HG03520 (cell line): Measurements from ENCODE around the gene ANKRD40.

ENCODE experiments used
- ATAC-seq: cut with Tn5 transposase; IDR thresholded peaks from one replicate; pipeline ENCODE4 v1.9.1; 2021; ENCODE audit warnings: mild to moderate bottlenecking, moderate library complexity; ENCODE audit not compliant: unreplicated experiment

Gene ANKRD40

GRCh38 chr17:50672071-50672470 is 35.6 kb downstream of the ANKRD40 start:
- no peak for ATAC-seq

- no peak for ATAC-seq
These were observed 38.7 kb downstream of the ANKRD40 start for GRCh38 chr17:50668838-50669581.

- no peak for ATAC-seq
These were observed 39.5 kb downstream of the ANKRD40 start for GRCh38 chr17:50668025-50668837.

- ATAC-seq, result no peak
These were observed 40.3 kb downstream of the ANKRD40 start for GRCh38 chr17:50667259-50668024.

DNA sequence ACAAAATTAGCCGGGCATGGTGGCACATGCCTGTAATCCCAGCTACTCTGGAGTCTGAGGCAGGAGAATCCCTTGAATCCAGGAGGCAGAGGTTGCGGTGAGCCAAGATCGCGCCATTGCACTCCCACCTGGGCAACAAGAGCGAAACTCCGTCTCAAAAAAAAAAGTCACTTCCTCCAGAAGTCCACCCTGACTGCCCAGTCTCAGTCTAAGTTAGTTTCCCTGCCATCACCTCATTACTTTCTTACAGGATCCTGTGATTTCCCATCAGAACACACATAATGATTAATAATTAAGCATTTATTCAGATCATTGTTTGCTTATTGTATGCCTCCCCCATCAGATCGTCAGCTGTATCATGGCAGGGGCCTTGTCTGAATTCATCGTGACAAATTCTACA is 41.4 kb downstream of the ANKRD40 start:
- no peak for ATAC-seq

GRCh38 chr17:50665838-50666237 is 41.9 kb downstream of the ANKRD40 start:
- no peak for ATAC-seq

DNA sequence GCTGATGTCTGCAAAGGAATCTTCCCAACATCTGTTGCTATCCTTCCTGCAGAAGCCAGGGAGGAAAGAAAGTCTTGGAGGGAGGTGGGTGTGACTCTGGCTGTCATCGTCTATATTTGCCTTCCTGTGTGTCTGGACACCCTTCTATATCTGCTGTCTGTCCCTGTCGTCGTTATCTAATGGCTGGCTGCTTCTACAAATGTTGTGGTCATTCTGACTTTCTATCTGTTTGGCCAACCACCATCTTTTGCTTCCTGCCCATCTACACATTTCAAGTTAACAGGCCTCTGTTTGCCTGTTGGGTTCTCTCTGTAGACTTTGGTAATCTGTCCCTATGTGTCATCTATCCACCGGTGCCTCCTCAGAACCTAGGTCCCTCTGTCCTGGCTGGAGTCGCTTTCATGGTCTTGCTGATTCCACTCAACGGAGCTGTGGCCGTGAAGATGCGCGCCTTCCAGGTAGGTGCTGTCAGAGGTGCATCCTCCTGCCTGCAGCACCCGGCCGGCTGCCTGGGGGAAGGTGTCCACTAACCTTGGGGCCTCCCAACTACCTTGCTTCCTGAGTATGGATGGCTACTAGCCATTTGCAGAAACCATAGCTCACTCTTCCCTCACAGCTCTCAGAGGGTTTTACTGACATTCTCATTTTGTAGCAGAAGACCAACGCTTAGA is 42.8 kb downstream of the ANKRD40 start:
- ATAC-seq, result no peak

DNA sequence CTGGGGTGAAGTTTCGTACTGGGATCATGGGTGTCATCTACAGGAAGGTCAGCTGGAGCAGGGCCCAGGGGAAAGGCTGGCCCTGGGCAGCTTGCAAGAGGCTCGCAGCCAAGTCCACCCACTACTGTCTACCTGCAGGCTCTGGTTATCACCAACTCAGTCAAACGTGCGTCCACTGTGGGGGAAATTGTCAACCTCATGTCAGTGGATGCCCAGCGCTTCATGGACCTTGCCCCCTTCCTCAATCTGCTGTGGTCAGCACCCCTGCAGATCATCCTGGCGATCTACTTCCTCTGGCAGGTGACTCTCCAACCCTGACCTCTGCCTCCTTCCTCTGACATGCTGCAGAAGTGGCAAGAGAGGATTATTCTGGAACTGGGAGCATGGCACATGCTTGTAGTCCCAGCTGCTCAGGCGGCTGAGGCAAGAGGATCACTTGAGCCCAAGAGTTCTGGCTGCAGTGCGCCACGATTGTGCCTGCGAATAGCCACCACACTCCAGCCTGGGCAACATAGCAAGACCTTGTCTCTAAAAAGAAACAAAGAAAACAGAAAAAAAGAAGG is 43.8 kb downstream of the ANKRD40 start:
- ATAC-seq, result no peak

DNA sequence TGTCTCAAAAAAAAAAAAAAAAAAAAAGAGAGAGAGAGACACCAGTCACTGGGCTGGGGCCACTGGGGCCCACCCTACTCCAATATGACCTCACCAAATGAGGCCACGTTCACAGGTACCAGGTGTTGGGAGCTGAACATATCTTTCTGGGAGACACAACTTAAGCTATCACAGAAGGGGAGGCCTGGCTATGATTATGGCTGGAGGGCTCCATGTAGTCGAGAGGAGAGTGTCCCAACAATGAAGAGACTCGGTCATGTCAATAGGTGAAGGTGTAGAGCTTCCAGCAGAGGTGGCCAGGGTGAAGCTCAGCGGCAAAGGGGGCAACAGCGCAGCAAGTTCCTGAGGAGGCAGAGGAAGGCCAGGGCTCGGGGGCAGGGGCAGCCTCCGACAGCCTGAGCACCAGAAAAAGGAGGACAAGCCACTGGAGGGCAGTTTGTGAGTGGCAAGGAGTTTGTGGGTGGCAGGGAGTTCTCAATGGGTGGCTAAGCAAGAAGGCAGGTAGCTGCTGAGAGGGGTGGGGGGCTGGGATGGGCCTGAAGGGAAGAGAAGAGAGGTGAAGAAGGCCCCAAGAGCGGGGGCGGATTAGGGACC is 45.0 kb downstream of the ANKRD40 start:
- no peak for ATAC-seq

DNA sequence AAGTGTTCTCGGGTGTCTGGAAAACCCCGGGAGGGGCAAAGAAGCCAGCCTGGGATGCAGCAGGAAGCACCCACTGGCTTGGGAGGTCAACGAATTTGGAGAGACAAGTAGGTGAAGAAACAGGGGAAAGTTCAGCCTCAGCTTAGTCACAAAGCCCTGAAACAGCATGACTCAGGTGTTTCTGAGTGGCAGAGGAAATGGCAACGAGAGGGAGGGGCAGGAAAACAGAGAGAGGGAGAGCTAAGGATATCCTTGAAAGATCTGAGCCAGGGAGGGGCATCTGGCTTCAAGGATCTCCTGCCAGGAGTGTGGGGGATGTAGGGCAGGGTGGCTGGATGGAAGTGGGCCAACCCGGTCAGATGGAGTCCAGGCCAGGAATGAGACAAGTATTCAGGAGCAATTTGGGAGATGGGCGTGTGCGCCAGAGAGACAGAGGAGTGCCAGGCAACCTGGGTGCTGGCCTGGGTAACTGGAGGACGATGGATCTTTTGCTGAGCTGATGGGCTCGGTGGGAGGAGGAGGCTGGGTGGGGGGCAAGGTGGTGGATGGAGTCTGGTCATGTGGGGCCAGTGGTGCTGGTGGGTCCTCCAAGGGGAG is 45.8 kb downstream of the ANKRD40 start:
- no peak for ATAC-seq

DNA sequence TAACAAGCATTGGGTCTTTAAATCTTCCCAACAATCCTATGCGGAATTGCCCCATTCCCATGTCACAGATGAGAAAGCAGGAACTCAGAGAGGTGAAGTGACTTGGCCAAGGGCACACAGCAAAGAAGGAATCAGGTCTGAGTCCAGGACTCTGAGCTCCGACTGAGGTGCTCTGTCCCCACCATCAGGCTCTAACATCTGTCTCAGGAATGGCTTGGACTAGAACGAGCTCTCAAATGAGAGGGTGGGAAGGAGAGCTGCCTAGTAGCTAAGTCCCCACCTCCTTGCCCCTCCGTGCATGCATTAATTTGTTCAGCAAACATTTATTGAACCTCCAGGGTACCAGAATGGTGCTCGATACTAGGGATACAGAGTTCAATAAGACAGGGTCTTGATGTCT is 46.4 kb downstream of the ANKRD40 start:
- no peak for ATAC-seq

DNA sequence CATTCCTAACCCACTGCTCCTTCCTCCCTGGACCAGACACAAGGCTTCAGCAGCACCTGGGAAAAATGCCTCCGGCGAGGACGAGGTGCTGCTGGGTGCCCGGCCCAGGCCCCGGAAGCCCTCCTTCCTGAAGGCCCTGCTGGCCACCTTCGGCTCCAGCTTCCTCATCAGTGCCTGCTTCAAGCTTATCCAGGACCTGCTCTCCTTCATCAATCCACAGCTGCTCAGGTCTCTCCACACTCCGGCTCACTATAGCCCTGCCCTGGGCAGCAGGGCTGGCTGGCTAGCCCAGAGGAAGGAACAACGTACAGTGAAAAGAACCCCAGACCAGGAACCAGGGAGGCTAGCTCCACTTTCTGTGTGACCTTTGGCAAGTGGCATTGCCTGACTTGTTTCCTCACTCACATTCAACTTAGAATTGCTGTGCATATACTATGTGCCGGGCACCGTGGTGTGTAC is 46.8 kb downstream of the ANKRD40 start:
- ATAC-seq, result no peak

DNA sequence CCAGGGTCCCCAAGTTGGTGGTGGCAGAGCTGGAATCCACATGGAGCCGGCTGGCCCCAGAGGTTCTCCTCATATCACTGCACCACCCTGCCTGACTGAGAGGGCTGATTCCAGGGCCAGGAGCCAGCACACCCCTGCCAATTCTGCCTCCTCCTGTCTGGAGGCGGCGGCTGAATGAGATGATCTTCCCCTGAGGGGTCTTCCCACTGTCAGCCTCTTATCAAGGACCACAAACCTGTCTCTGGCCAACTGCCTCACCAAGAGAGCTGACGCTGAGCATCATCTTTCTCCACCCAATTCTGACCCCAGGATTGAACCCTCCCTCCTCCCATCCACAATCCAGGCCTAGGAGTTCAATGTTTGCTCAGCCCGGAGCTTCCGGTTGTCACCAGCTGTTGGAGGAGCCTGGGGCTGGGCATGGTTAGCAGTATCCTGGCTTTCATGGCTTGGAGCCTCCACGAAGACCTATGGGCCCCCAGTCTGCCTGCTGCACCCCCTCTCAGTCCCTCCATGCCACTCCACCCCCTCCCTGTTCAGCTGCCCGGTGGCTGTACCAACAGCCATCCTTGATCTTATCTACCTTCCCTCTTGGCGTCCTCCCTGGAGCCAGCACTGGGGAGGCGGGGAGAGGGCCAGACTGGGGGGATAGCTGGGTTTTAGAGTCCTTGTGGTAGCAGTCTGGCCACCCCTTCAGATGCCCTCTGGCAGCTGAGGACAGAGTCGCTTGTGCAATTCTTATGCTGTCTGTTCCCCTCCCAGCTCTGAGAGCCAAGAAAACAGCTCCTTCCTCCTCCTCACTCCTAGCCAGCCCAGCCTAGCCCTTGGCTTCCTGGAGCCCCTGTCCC is 47.5 kb downstream of the ANKRD40 start:
- ATAC-seq, result no peak

DNA sequence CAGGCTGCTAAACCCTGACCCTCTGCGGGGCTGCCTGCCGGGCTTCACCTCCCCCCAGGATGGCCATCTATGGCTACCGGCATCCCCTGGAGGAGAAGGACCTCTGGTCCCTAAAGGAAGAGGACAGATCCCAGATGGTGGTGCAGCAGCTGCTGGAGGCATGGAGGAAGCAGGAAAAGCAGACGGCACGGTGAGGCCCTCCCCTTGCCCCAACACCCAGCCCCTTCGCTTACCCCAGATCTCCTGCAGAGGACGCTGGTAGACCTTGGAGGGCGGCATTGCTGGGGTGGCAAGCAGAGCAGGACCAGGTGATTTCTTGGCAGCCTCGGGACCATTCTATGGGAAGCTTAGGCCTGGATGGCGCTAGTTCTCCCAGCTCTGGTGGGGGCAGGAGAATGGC is 48.5 kb downstream of the ANKRD40 start:
- ATAC-seq, result no peak

GRCh38 chr17:50658616-50659015 is 49.1 kb downstream of the ANKRD40 start:
- ATAC-seq, result no peak

GRCh38 chr17:50657627-50658026 is 50.1 kb downstream of the ANKRD40 start:
- no peak for ATAC-seq

GRCh38 chr17:50657054-50657453 is 50.7 kb downstream of the ANKRD40 start:
- ATAC-seq, result no peak

DNA sequence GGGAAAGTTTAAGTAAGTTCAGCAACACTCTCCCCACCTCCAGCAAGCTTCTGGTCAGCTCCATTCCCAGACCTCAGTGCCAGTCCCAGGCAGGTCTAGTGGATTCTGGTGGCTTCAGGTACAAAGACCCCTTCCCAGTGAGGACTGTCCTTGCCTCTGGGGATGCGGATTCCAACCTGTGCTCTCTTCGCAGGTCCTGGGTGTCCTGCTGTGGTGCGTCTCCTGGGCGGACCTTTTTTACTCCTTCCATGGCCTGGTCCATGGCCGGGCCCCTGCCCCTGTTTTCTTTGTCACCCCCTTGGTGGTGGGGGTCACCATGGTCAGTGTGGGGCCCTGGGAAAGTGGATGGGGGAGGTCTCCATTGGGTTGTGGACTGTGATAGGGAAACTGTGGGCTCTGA is 51.2 kb downstream of the ANKRD40 start:
- ATAC-seq, result no peak

- no peak for ATAC-seq
These were observed 54.0 kb downstream of the ANKRD40 start for GRCh38 chr17:50653738-50654137.
